HG02840 (cell line): ENCODE data around the gene PSMB11.
A peak's percentile ranks its signal among the peaks of the same experiment; 100 is the strongest.
"Not testable (repeated sequence)": the region's sequence is repeated elsewhere in the genome, so short reads cannot be mapped to it uniquely, and the experiment has no call there.

Source experiments
- ATAC-seq: cut with Tn5 transposase; IDR thresholded peaks from one replicate; pipeline ENCODE4 v1.9.1; 2021; ENCODE audit warnings: mild to moderate bottlenecking, moderate library complexity, moderate number of reproducible peaks; ENCODE audit not compliant: unreplicated experiment, low FRiP score

Gene PSMB11

DNA sequence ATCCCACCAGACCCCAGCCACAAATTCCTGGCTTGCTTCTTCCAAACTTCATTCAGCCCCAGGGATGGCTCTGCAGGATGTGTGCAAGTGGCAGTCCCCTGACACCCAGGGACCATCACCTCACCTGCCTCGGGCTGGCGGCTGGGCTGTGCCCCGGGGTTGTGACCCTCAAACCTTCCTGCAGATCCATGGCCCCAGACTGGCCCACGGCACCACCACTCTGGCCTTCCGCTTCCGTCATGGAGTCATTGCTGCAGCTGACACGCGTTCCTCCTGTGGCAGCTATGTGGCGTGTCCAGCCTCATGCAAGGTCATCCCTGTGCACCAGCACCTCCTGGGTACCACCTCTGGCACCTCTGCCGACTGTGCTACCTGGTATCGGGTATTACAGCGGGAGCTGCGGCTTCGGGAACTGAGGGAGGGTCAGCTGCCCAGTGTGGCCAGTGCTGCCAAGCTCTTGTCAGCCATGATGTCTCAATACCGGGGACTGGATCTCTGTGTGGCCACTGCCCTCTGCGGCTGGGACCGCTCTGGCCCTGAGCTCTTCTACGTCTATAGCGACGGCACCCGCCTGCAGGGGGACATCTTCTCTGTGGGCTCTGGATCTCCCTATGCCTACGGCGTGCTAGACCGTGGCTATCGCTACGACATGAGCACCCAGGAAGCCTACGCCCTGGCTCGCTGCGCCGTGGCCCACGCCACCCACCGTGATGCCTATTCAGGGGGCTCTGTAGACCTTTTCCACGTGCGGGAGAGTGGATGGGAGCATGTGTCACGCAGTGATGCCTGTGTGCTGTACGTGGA is at the start of gene PSMB11:
Gene PSMB11 (plus strand): TSS at position 51 of the 804 bp plus-strand sequence. CDS start 14 bp downstream, at position 65.
- no peak for ATAC-seq

GRCh38 chr14:22993517-22993916 is 48.5 kb upstream of the PSMB11 start:
- no peak for ATAC-seq

DNA sequence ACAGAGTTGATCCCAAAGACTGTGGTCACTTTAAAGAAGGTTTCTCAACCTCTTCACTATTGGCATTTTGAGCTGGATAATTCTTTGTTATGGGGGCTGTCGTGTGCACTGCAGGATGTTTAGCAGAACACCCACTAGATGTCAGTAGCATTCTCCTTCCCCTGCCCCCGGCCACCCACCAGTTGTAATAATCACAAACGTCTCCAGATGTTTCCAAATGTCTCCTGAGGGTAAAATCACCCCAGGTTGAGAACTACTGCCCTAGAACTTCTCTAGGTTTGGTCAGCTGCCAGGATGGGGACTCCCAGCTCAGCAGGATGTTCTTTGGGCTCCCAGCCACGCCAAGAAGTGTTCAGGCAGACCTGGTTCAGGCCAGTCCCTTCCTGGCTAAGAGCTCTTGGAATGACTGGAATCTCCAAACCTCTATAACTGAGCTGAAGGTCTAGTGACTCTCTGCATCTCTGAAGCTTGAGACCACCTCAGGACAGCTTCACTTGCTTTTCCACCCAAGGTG is 47.2 kb upstream of the PSMB11 start:
- ATAC-seq: no peak

DNA sequence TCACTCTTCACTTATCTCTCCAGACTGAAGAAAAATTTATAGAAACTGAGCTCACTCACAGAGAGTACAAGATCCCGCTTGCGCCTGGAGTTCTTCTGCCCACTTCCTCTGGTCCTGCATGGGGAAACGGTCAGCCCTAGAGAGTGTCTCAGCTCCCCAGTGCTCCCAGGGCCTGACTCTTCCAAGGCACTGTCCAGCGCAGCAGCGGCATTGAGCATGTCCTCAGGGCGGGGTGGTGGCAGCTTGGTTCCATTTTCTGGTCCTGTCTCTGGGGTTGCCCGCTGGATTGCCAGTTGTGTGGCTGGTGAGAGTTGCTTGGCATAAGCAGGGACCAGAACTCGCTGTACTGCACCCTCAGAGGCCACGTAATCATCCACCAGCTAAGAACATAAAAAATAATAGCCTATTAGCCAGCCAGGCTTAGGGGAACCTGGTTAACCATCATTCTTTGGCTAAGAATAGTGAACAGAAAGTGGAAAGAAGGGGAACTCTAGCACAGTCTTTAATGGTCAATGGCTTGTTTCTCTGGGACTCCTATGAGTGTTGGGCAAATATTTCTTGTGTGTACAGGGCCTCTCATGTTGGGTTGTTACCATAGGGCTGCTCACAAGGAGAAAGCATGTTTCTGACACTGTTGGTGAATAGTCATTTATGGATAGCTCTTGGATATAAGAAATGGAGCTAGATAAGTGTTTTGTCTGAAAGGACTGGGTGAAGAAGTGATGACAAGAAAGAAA is 46.0 kb upstream of the PSMB11 start:
- no peak for ATAC-seq

DNA sequence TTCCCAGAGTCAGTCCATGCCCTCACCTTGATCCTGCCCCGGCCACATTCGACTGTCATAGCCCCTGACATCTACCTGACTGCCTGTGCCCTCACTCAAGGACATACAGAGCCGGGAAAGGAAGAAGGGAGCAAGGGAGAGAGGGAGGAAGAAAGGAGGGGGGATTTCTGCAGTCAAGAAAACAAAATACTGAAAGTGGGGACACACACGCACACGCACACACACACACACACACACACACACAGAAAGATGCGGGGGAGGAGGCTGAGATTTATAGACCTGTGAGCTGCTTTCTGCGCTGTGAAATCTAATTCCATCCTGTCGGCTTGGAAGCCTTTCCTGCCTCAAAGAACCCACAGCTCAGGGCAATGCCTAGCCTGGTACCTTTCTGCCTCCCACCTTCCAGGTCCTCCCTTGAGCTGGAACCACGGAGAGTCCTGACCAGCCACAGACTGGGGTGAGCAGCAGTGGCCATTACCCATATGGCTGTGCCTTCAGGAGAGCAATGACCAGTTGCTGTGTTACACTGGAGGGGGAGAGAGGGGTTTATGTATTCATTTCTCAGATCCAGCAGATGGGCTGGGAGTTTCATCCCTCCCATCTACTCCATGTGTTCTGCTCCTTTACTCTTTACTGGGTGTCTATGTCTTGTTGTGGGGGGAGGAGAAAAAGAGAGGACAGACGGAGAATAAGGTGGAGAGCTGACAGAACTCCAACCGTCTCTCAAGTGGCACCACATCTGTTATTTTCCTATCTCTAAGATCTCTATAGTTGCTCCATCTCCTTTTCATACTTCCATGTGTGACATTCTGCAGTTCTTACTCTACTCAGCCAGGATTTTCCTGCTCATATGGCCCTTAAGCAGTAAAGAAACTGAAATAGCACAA is 45.0 kb upstream of the PSMB11 start:
- no peak for ATAC-seq

GRCh38 chr14:22997676-22998323 is 44.2 kb upstream of the PSMB11 start:
- no peak for ATAC-seq

- ATAC-seq: no peak
These were observed 43.5 kb upstream of the PSMB11 start for GRCh38 chr14:22998329-22999012.

DNA sequence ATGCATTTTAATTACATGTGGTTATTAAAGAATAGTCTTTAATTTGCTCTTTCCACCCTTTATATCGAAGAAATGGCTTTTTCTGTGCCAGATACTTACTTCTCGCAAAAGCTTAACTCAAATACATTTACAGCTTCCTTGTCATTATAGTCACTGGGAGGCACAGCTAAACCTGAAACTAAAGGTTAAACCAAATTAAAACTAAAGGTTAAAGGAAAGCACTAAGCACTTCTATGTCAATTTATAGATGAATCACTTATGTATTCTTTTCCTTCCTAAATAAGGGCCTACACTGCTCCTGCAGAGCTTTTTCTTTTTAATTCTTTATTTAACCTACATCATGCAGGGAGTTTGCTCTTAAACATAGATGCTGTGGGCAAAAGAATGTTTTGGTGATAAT is 41.2 kb upstream of the PSMB11 start:
- no peak for ATAC-seq

- no peak for ATAC-seq
These were observed 39.4 kb upstream of the PSMB11 start for GRCh38 chr14:23002592-23002991.

- ATAC-seq: not testable (repeated sequence)
These were observed 37.7 kb upstream of the PSMB11 start for GRCh38 chr14:23004274-23004673.

- ATAC-seq: no peak
These were observed 36.4 kb upstream of the PSMB11 start for GRCh38 chr14:23005451-23006187.

GRCh38 chr14:23006188-23006534 is 35.9 kb upstream of the PSMB11 start:
- ATAC-seq: no peak

GRCh38 chr14:23006544-23007419 is 35.2 kb upstream of the PSMB11 start:
- peak; percentile 96 for ATAC-seq

- no peak for ATAC-seq
These were observed 33.2 kb upstream of the PSMB11 start for GRCh38 chr14:23008831-23009230.

- no peak for ATAC-seq
These were observed 32.5 kb upstream of the PSMB11 start for GRCh38 chr14:23009483-23009938.

DNA sequence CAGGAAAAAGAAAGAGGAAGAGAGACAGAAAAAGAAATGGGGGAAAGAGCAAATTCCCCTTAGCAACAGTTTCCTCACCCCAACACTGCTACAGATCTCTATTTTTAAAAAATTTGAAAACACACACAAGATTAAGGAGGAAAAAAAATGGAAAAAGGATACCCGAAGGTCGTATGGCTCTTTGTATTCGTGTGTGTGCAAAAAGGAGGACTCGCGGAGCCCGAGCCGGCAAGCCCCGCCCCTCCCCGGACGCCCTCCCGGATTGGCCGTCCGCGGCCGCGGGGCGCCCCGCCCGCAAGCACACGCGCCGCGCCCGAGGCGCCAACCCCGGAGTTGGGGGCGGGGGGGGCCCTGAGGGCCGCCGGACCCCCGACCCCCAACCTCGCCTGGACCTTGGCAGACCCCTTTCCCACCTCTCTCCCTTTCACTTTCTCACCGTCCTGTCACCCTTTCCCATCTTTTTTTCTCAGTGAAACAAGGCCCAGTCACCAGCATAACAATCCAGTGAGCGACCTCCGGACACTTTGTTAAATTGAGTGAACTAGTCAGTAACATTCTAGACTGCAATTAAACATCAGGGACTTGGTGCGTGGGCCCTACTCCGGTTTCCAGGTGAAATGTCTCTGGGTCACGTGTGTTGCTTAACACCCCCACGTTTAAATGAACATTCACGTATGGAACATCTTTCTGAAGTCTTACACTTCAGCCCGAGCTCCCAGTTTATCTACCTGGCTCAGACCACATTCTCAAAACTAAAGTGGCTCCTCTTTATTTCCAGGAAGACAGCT is 31.9 kb upstream of the PSMB11 start, which contains the start of gene C14orf93:
Gene C14orf93 (minus strand): TSS at position 205 of the 788 bp plus-strand sequence. CDS start 11,120 bp downstream, outside the sequence.
- no peak for ATAC-seq
